Skin of body (tissue), 2 donors: ENCODE results near the gene RARRES1. TPM values are rescaled to one million over a fixed set of nuclear protein-coding genes. Genes with fewer than 3 reads are reported as not detected.

Experiments used
- DNase-seq: peaks from one replicate; lab custom pipeline; 2025; lab: John Stamatoyannopoulos, UW
- total RNA-seq: library from RNA; depleted of rRNA; stranded (reverse); fragments of >200 nt; gene quantifications from one replicate; pipeline ENCODE4 v1.2.3, GENCODE V29; 2014

The RARRES1 gene
- 4.9 TPM for total RNA-seq

GRCh38 chr3:158731938-158732855 lies at the start of gene RARRES1:
Gene RARRES1, minus strand, starts transcription at chr3:158732457. Its CDS starts 42 bp downstream, at chr3:158732415.
- no peak for DNase-seq

DNA sequence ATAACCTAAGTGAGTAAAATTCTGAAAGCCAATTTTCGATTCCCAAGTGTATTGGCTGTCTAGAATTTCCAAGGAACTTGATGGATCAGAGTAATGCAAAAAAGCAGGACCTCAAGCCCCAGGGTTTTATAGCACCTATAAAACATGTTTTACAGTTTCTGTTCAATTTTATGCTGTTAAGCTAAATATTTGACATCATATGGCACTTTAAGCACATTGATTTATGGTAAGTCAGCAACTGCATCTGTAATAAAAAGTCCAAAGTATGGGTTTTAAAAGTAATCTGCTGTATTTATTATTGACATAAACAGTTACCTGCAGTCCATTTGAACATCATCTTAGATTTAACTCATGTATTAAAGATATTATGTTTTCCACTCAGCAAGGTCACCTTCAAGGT lies 49.6 kb upstream of the RARRES1 start:
- no peak for DNase-seq

- no peak for DNase-seq
These were observed 48.9 kb upstream of the RARRES1 start for GRCh38 chr3:158781191-158781590.

DNA sequence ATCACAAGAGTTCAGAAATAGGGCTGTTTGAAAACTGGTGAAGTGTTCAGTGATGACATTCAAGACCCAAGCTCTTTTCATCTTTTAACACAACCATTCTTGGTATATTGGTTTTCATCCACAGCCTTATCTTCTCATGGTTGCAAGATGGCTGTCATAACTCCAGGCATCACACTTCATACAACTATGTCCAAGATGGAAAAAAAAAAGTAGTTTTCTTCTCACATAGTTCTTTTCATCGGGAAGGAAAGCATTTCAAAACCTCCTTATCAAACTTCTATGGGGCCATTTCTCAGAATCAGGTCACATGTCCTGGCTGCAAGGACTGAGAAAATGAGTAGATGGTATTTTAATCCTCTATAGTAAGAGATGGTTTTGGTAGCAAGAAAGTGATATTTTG lies 48.5 kb upstream of the RARRES1 start:
- no peak for DNase-seq

DNA sequence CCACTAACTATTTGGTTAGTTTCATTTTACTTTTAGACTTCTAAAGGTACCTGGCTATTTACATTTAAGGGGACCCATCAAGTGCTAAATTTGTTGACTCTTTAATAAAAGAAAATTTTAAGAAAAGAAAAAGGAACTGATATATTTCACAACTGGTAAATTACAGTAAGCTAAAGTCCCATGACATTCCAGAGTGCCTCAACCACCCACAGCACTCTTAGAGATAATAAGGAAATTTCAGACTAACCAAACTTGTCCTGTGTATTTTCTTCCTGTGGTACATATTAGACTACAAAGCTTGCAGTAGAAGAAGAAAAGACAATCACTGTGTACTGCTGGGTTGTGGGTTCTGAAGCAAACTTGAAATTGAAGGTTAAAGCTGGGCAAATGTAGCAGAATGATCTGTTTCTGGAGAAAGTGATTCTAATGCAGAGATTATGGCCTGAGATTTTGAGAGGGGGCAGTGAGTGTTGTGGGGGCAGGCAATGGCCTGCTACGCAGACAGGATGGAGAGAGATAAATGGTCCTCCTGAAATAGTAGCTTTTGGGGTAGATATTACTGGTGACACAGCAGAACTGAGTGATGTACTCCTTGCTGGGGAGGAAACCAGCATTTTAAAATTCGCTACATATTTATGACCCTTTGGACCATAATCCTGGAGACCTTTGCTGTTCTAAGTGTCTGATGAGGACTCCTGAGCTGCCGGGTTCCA lies 45.1 kb upstream of the RARRES1 start:
- DNase-seq = no peak

GRCh38 chr3:158776531-158776930 lies 44.3 kb upstream of the RARRES1 start:
- no peak for DNase-seq

GRCh38 chr3:158775426-158776410 lies 43.5 kb upstream of the RARRES1 start:
- no peak for DNase-seq

DNA sequence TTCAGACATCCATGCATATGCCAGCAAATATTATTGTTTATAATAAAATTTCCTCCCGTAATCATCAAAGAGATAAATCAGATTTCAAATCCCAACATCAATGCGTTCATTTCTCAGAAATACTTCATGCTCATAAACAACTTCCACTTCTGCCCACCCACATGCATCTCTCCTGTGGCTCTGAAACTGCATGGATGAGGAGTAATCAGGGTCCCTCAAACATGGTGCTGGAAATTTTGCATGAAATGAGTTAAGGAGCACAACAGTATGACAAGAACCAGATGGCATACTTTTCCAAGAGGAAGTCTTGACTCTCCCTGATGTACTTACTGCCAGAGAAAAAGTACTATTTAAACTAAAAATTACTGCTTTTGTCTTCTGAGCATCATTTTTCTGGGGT lies 42.7 kb upstream of the RARRES1 start:
- DNase-seq = peak; percentile 26

GRCh38 chr3:158773845-158774830 lies 41.9 kb upstream of the RARRES1 start:
- DNase-seq = peak; percentile 30

GRCh38 chr3:158773166-158773565 lies 40.9 kb upstream of the RARRES1 start:
- no peak for DNase-seq

GRCh38 chr3:158771982-158772381 lies 39.7 kb upstream of the RARRES1 start:
- DNase-seq = no peak

GRCh38 chr3:158771577-158771976 lies 39.3 kb upstream of the RARRES1 start:
- no peak for DNase-seq

- no peak for DNase-seq
These were observed 38.6 kb upstream of the RARRES1 start for GRCh38 chr3:158770741-158771350.

- no peak for DNase-seq
These were observed 37.9 kb upstream of the RARRES1 start for GRCh38 chr3:158769952-158770740.

DNA sequence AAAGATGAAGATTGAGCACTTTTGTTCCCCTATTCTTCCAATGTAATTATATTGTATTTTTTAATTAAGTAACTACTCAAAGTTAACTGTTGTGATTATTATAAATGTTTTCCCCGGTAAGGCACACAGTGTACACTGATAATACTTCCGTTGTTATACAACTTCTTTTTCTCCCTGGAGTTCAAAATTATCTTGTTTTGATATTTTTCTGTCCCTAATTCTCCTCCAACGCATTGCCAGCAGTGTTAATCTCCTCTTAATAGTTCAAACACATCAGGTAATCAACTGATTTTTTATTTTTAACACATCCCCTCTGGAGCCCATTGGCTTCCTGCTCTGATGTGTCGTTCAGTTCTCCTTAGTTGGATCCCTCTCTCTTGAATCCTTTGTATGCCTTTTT lies 37.3 kb upstream of the RARRES1 start:
- DNase-seq = no peak

GRCh38 chr3:158768881-158769543 lies 36.8 kb upstream of the RARRES1 start:
- DNase-seq = peak; percentile 93

DNA sequence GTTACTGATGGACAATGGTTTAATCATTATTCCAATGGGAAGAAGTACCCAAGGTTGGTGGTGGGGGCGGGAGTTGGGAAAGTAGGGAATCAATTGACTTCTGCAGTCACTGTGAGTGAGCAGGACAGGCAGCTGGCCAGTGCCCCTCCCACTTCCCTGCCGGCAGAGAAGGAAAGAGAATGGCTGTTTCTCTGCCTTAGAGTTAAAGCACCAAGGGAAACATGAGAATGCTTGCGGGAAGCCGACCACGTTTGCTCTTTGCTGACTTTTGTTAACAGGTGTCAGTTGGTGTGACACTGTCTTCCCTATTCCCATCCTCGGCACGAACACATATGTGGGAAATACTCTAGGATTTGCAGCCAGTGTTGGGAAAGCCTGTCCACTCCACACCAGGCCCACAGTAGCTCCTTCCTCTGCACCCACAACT lies 36.1 kb upstream of the RARRES1 start:
- peak; percentile 17 for DNase-seq

DNA sequence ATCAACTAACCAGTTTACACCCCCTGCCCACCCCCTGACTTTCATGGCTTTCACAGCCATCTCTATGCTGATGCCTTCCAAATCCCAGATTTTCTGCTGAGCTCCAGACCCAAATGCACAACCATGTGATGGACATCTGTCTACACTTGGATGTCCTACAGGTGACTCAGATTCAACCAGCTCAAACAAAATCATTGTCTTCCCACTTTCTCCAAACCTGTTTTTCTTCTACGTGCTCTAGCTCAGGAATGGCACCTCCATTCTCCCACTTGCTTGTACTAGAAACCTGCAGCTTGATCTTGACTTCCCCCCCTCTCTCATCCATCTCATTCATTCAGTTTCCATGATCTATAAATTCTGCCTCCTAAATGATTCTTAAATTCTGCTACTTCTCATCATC lies 34.1 kb upstream of the RARRES1 start:
- DNase-seq = no peak
